IgD-negative memory B cell (primary cell): ENCODE results near the gene TNC. TPM values are rescaled to one million over a fixed set of nuclear protein-coding genes. Genes with fewer than 3 reads are reported as not detected.

ENCODE experiments used
- H3K27ac Mint-ChIP-seq, 3 donors: one replicate each; pipeline ENCODE4 v1.8.0; 2020 to 2022; ENCODE audit warnings: mild to moderate bottlenecking in 3 of 3, mixed read lengths in 3 of 3, moderate library complexity in 1 of 3
- H3K27me3 Mint-ChIP-seq: one replicate; pipeline ENCODE4 v1.8.0; 2021; ENCODE audit warnings: mixed read lengths
- H3K36me3 Mint-ChIP-seq: one replicate; pipeline ENCODE4 v1.8.0; 2020; ENCODE audit warnings: mild to moderate bottlenecking, mixed read lengths
- H3K4me1 Mint-ChIP-seq, 3 donors: one replicate each; pipeline ENCODE4 v1.8.0; 2020 to 2022; ENCODE audit warnings: mixed read lengths in 3 of 3, mild to moderate bottlenecking in 1 of 3
- H3K4me3 Mint-ChIP-seq, 4 donors: one replicate each; pipeline ENCODE4 v1.8.0; 2020 to 2022; ENCODE audit warnings: mild to moderate bottlenecking in 4 of 4, mixed read lengths in 4 of 4, moderate library complexity in 3 of 4
- H3K9me3 Mint-ChIP-seq, 3 donors: one replicate each; pipeline ENCODE4 v1.8.0; 2020 to 2021; ENCODE audit warnings: mixed read lengths in 3 of 3, mild to moderate bottlenecking in 1 of 3
- polyA plus RNA-seq: library from polyadenylated mRNA; unstranded; fragments of 300-500 nt; fragmentation: Illumina TruSeq; gene quantifications from one replicate; pipeline ENCODE4 v1.2.3, GENCODE V29; 2021

The TNC gene
- polyA plus RNA-seq, 1 donor from 2014 or later: not detected

- peaks cover 0 to 3% (median 3%) of the 10 kb centered on the region in 3 donors for H3K9me3 Mint-ChIP-seq
- peaks cover 4% of the 10 kb centered on the region for H3K27me3 Mint-ChIP-seq
- no peaks in the 10 kb centered on the region for H3K4me1 Mint-ChIP-seq
- no peaks in the 10 kb centered on the region for H3K36me3 Mint-ChIP-seq
- no peak overlapping the region for H3K4me3 Mint-ChIP-seq
- H3K27ac Mint-ChIP-seq: no peak overlapping the region
These were observed 19.6 kb downstream of the TNC start for GRCh38 chr9:115098226-115098965.

- Mint-ChIP-seq H3K36me3 (no peaks in the 10 kb centered on the region), H3K9me3 (peaks cover 0 to 3% (median 3%) of the 10 kb centered on the region in 3 donors), H3K27me3 (peaks cover 6% of the 10 kb centered on the region), H3K27ac (no peak overlapping the region), H3K4me3 (no peak overlapping the region), H3K4me1 (no peaks in the 10 kb centered on the region)
These were observed 24.4 kb downstream of the TNC start for GRCh38 chr9:115093520-115093919.

- Mint-ChIP-seq H3K9me3 (peaks cover 0 to 3% (median 0%) of the 10 kb centered on the region in 3 donors), H3K4me3 (no peak overlapping the region)
These were observed 27.5 kb downstream of the TNC start for GRCh38 chr9:115090486-115090885.

GRCh38 chr9:115088860-115089259 is 29.1 kb downstream of the TNC start:
- Mint-ChIP-seq H3K9me3 (no peaks in the 10 kb centered on the region), H3K27ac (no peak overlapping the region), H3K4me1 (no peaks in the 10 kb centered on the region), H3K36me3 (no peaks in the 10 kb centered on the region), H3K4me3 (no peak overlapping the region), H3K27me3 (peaks cover 3% of the 10 kb centered on the region)

More at GRCh38 chr9:115090486-115090885, 27.5 kb downstream of the TNC start:
- Mint-ChIP-seq H3K27me3 (peaks cover 3% of the 10 kb centered on the region), H3K4me1 (no peaks in the 10 kb centered on the region), H3K36me3 (no peaks in the 10 kb centered on the region), H3K27ac (no peak overlapping the region)

GRCh38 chr9:115086886-115087285 is 31.1 kb downstream of the TNC start:
- Mint-ChIP-seq H3K4me3 (no peak overlapping the region), H3K27me3 (peaks cover 3% of the 10 kb centered on the region), H3K36me3 (no peaks in the 10 kb centered on the region), H3K4me1 (no peaks in the 10 kb centered on the region), H3K9me3 (no peaks in the 10 kb centered on the region), H3K27ac (no peak overlapping the region)

GRCh38 chr9:115086461-115086860 is 31.5 kb downstream of the TNC start:
- Mint-ChIP-seq H3K27ac (no peak overlapping the region), H3K4me3 (no peak overlapping the region), H3K27me3 (peaks cover 3% of the 10 kb centered on the region), H3K36me3 (no peaks in the 10 kb centered on the region), H3K4me1 (no peaks in the 10 kb centered on the region), H3K9me3 (no peaks in the 10 kb centered on the region)

GRCh38 chr9:115085773-115086377 is 32.1 kb downstream of the TNC start:
- Mint-ChIP-seq H3K4me3 (no peak overlapping the region), H3K36me3 (no peaks in the 10 kb centered on the region), H3K9me3 (no peaks in the 10 kb centered on the region), H3K27ac (no peak overlapping the region), H3K27me3 (peaks cover 3% of the 10 kb centered on the region), H3K4me1 (no peaks in the 10 kb centered on the region)

- Mint-ChIP-seq H3K4me1 (no peaks in the 10 kb centered on the region), H3K27ac (no peak overlapping the region), H3K4me3 (no peak overlapping the region), H3K9me3 (no peaks in the 10 kb centered on the region), H3K27me3 (peaks cover under 1% of the 10 kb centered on the region), H3K36me3 (no peaks in the 10 kb centered on the region)
These were observed 33.2 kb downstream of the TNC start for GRCh38 chr9:115084709-115085108.

- Mint-ChIP-seq H3K4me3 (no peak overlapping the region), H3K27ac (no peak overlapping the region), H3K27me3 (no peaks in the 10 kb centered on the region), H3K36me3 (no peaks in the 10 kb centered on the region), H3K4me1 (no peaks in the 10 kb centered on the region), H3K9me3 (no peaks in the 10 kb centered on the region)
These were observed 33.8 kb downstream of the TNC start for GRCh38 chr9:115084157-115084556.

GRCh38 chr9:115080242-115080641 is 37.7 kb downstream of the TNC start:
- H3K4me3 Mint-ChIP-seq: no peak overlapping the region
- no peaks in the 10 kb centered on the region for H3K9me3 Mint-ChIP-seq
- no peaks in the 10 kb centered on the region for H3K27me3 Mint-ChIP-seq
- no peaks in the 10 kb centered on the region for H3K4me1 Mint-ChIP-seq
- H3K36me3 Mint-ChIP-seq: no peaks in the 10 kb centered on the region
- no peak overlapping the region for H3K27ac Mint-ChIP-seq

- no peak overlapping the region for H3K4me3 Mint-ChIP-seq
- H3K4me1 Mint-ChIP-seq: no peaks in the 10 kb centered on the region
- no peak overlapping the region for H3K27ac Mint-ChIP-seq
- H3K27me3 Mint-ChIP-seq: no peaks in the 10 kb centered on the region
- no peaks in the 10 kb centered on the region for H3K36me3 Mint-ChIP-seq
- H3K9me3 Mint-ChIP-seq: no peaks in the 10 kb centered on the region
These were observed 38.8 kb downstream of the TNC start for GRCh38 chr9:115079156-115079555.

- no peaks in the 10 kb centered on the region for H3K36me3 Mint-ChIP-seq
- no peaks in the 10 kb centered on the region for H3K9me3 Mint-ChIP-seq
- peaks cover 6% of the 10 kb centered on the region for H3K27me3 Mint-ChIP-seq
- H3K4me1 Mint-ChIP-seq: no peaks in the 10 kb centered on the region
- no peak overlapping the region for H3K27ac Mint-ChIP-seq
- H3K4me3 Mint-ChIP-seq: no peak overlapping the region
These were observed 44.5 kb downstream of the TNC start for GRCh38 chr9:115073456-115073855.

- no peak overlapping the region for H3K27ac Mint-ChIP-seq
- H3K36me3 Mint-ChIP-seq: no peaks in the 10 kb centered on the region
- H3K27me3 Mint-ChIP-seq: peaks cover 10% of the 10 kb centered on the region
- no peaks in the 10 kb centered on the region for H3K9me3 Mint-ChIP-seq
- no peaks in the 10 kb centered on the region for H3K4me1 Mint-ChIP-seq
- no peak overlapping the region for H3K4me3 Mint-ChIP-seq
These were observed 46.8 kb downstream of the TNC start for GRCh38 chr9:115071176-115071575.

GRCh38 chr9:115069771-115070170 is 48.2 kb downstream of the TNC start:
- peaks cover 12% of the 10 kb centered on the region for H3K27me3 Mint-ChIP-seq
- H3K4me3 Mint-ChIP-seq: no peak overlapping the region
- H3K4me1 Mint-ChIP-seq: no peaks in the 10 kb centered on the region
- no peaks in the 10 kb centered on the region for H3K9me3 Mint-ChIP-seq
- no peak overlapping the region for H3K27ac Mint-ChIP-seq
- H3K36me3 Mint-ChIP-seq: no peaks in the 10 kb centered on the region

GRCh38 chr9:115069302-115069701 is 48.7 kb downstream of the TNC start:
- Mint-ChIP-seq H3K27me3 (peaks cover 12% of the 10 kb centered on the region), H3K27ac (no peak overlapping the region), H3K4me1 (no peaks in the 10 kb centered on the region), H3K4me3 (no peak overlapping the region), H3K36me3 (no peaks in the 10 kb centered on the region), H3K9me3 (no peaks in the 10 kb centered on the region)

- Mint-ChIP-seq H3K27me3 (peaks cover 12% of the 10 kb centered on the region), H3K4me3 (no peak overlapping the region)
These were observed 49.9 kb downstream of the TNC start for GRCh38 chr9:115068031-115068430.

More at GRCh38 chr9:115068031-115068430, 49.9 kb downstream of the TNC start:
- H3K9me3 Mint-ChIP-seq: no peaks in the 10 kb centered on the region
- H3K36me3 Mint-ChIP-seq: no peaks in the 10 kb centered on the region
- H3K27ac Mint-ChIP-seq: no peak overlapping the region
- no peaks in the 10 kb centered on the region for H3K4me1 Mint-ChIP-seq
